Bronchial epithelial cell (primary cell): ENCODE results near the gene ITPR2. TPM values are rescaled to one million over a fixed set of nuclear protein-coding genes. Genes with fewer than 3 reads are reported as not detected.

ENCODE experiments used
- DNase-seq: peaks from one replicate; pipeline ENCODE4 v3.0.0-alpha.2; 2010; ENCODE audit warnings: low read depth
- FAIRE-seq: peaks from 2 replicates; lab custom pipeline; 2011; peaks lifted over from hg19 to GRCh38; lab: Jason Lieb, UNC
- H3K27me3 ChIP-seq: 2 replicates; pipeline ENCODE4 v1.5.1; 2011; ENCODE audit warnings: low read length; ENCODE audit not compliant: control insufficient read depth, insufficient read depth
- H3K36me3 ChIP-seq: 2 replicates; pipeline ENCODE4 v1.5.1; 2011; ENCODE audit warnings: low read length; ENCODE audit not compliant: control insufficient read depth, insufficient read depth
- H3K4me3 ChIP-seq: 2 replicates; pipeline ENCODE4 v1.5.1; 2011; ENCODE audit warnings: mild to moderate bottlenecking, low read depth, low read length, control low read depth
- total RNA-seq: library from RNA; depleted of rRNA; stranded (reverse); fragments of >200 nt; gene quantifications from 2 replicates; pipeline ENCODE4 v1.2.1, GENCODE V29; 2014
- TF ChIP-seq, protein P1 (sequence below): IDR thresholded peaks from 2 replicates; pipeline ENCODE4 v1.5.1; 2011; ENCODE audit warnings: mild to moderate bottlenecking, moderate library complexity, low read length, control low read depth, inconsistent platforms; ENCODE audit not compliant: insufficient read depth, severe bottlenecking

The ITPR2 gene
- total RNA-seq, 1 donor from 2014 or later, result 5.8 TPM

- TF ChIP-seq, protein P1, sequence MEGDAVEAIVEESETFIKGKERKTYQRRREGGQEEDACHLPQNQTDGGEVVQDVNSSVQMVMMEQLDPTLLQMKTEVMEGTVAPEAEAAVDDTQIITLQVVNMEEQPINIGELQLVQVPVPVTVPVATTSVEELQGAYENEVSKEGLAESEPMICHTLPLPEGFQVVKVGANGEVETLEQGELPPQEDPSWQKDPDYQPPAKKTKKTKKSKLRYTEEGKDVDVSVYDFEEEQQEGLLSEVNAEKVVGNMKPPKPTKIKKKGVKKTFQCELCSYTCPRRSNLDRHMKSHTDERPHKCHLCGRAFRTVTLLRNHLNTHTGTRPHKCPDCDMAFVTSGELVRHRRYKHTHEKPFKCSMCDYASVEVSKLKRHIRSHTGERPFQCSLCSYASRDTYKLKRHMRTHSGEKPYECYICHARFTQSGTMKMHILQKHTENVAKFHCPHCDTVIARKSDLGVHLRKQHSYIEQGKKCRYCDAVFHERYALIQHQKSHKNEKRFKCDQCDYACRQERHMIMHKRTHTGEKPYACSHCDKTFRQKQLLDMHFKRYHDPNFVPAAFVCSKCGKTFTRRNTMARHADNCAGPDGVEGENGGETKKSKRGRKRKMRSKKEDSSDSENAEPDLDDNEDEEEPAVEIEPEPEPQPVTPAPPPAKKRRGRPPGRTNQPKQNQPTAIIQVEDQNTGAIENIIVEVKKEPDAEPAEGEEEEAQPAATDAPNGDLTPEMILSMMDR, result no peak
- DNase-seq (no peak), FAIRE-seq (no peak)
- H3K36me3 ChIP-seq, result no peaks in the 10 kb centered on the region
- no peaks in the 10 kb centered on the region for H3K27me3 ChIP-seq
- H3K4me3 ChIP-seq, result no peak overlapping the region
These were observed 464.8 kb downstream of the ITPR2 start for GRCh38 chr12:26367991-26368730.

DNA sequence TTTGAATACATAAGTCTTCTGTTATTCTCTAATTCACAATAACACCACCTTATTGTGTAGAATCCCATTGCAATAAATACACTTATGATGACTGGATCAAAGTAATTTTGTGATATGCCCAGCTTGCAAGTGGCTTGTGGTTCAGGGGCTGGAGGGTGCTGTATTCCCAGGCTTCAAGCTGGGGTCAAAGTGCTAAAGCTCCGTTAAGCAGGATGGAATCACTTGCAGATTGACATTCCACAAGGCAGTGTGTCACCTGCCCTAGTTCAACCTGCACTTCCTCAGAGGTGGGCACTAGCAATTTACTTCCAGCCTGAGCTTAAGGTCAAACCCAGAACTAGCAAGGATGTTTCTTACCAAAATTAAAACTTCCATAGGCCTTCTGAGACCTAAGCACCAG is 471.0 kb downstream of the ITPR2 start:
- no peak for FAIRE-seq
- DNase-seq, result no peak
- no peak overlapping the region for H3K4me3 ChIP-seq
- H3K27me3 ChIP-seq, result no peaks in the 10 kb centered on the region
- H3K36me3 ChIP-seq, result no peaks in the 10 kb centered on the region
- TF ChIP-seq, protein P1, result no peak

DNA sequence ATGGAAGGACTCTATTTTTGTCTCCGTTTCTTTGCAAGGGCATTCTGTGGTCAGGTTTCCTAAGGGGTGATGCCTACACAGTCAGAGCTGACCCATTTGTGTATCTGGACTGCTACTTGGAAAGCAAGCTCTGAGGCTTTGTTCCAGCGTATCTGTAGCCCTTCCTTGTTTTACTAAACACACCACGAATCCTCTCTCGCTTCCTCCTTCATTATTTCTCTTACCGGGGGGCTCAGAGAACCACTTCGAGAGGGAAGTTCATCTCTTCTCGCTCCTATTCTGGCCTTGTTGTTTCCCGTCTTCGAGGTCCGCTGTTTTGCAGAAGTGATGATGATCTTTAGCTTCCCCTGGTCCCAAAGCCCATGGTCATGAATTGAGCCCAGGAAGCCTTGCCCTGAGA is 472.9 kb downstream of the ITPR2 start:
- DNase-seq, result no peak
- no peak for FAIRE-seq

GRCh38 chr12:26359576-26359975 is 473.4 kb downstream of the ITPR2 start:
- no peaks in the 10 kb centered on the region for H3K36me3 ChIP-seq
- DNase-seq (no peak), FAIRE-seq (no peak)
- TF ChIP-seq, protein P1, result no peak
- no peaks in the 10 kb centered on the region for H3K27me3 ChIP-seq
- no peak overlapping the region for H3K4me3 ChIP-seq

More for the DNA sequence above, 472.9 kb downstream of the ITPR2 start:
- H3K27me3 ChIP-seq, result no peaks in the 10 kb centered on the region
- no peaks in the 10 kb centered on the region for H3K36me3 ChIP-seq
- TF ChIP-seq, protein P1, result no peak
- H3K4me3 ChIP-seq, result no peak overlapping the region

- DNase-seq (no peak), FAIRE-seq (no peak)
- Histone ChIP-seq H3K4me3 (no peak overlapping the region), H3K36me3 (no peaks in the 10 kb centered on the region), H3K27me3 (no peaks in the 10 kb centered on the region)
- TF ChIP-seq, protein P1, result no peak
These were observed 474.3 kb downstream of the ITPR2 start for GRCh38 chr12:26358651-26359050.

DNA sequence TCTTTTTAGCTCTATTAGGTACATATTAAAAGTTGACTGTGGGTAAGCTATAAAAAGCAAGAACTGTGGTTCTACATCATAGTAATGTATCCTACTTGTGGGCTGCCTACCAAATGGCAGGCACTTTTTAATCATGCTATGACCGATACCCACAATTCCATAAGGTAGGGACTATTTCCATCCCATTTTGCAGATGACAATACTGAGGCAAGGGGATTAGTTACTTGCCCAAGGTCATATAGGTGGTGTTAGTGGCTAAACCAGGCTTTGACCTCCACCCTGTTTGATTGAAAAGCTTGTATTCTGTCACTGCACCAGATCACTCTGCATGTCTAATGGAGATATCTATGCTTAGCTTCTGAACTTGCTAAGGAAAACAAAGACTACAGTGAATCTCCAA is 485.7 kb downstream of the ITPR2 start:
- no peak for DNase-seq
- FAIRE-seq, result no peak
- H3K27me3 ChIP-seq, result no peaks in the 10 kb centered on the region
- no peak overlapping the region for H3K4me3 ChIP-seq
- TF ChIP-seq, protein P1, result no peak
- H3K36me3 ChIP-seq, result no peaks in the 10 kb centered on the region
